Measurements from ENCODE around the gene ERCC1.
"Not testable (repeated sequence)": the region's sequence is repeated elsewhere in the genome, so short reads cannot be mapped to it uniquely, and the experiment has no call there.

The ERCC1 gene

GRCh38 chr19:45455707-45456499, 32.2 kb upstream of the ERCC1 start:
- no peak for DNase-seq (ENCODE audit: low spot score)

DNA sequence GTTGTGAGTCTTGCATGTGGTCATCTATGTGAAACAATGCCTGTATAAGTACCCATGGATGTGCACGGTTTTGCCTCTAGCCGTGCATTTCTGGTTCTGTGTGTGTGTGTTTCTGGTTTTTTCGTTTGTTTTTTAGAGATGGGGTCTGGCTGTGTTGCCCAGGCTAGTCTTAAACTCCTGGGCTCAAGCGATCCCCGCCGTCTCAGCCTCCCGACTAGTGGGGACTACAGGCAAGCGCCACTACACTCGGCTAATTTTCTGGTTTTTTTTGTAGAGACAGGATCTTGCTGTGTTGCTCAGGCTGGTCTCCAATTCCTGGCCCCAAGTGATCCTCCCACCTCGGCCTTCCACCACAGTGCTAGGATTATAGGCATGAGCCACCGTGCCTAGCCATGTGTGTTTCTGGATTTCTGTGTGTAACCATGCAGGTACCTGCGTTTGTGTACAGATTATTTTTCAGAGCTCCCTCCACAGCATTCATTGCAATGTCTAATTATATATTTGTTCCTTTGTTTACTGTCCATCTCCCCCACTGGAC, 28.2 kb upstream of the ERCC1 start:
- DNase-seq (ENCODE audit: low spot score): no peak

GRCh38 chr19:45451131-45451849, 27.6 kb upstream of the ERCC1 start:
- DNase-seq (ENCODE audit: low spot score): no peak

DNA sequence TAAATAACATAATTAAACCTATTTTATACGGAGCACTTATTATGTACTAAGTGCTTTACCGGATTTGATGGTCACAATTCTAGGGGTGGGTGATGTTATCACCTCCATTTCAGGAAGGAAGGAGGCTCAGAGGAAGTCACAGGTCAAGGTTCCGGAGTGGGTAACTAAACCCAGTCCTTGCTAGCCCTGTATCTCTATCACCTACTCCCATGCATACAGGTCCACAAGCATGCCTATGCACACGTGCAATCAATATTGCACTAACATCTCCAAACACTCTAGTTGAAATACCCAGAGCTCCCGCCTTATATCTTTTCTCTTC, 26.3 kb upstream of the ERCC1 start:
- DNase-seq (ENCODE audit: low spot score): no peak

DNA sequence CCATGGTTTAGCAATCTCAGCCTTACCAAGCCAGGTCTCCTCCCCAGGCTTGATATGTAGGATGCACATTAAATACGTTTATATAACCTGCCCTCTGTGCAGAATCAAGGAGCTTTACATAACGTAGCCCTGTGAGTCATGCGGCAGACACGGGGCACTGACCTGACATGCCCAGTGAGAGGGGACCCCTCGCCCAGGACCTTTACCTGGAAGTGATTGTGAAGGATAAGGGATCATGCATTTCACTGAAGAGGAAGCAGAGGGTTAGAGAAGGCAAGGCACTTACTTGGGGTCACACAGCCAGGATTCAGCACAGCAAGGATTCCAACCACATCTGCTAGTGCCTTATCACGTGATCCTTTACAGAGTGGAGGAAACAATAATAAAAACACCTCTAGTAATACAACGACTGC, 25.2 kb upstream of the ERCC1 start:
- no peak for DNase-seq (ENCODE audit: low spot score)

DNA sequence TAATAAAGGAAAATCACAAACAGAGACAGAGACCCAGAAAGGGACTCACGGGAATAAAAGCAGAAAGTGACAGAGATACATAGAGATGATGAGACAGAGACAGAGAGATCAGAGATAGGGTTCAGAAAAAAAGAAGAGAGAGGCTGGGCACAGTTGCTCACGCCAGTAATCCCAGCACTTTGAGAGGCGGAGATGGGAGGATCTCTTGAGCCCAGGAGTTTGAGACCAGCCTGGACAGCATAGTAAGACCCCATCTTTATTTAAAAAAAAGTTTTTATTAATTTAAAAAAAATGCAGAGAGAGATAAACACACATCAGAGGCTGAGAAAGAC, 24.7 kb upstream of the ERCC1 start:
- DNase-seq (ENCODE audit: low spot score): no peak

DNA sequence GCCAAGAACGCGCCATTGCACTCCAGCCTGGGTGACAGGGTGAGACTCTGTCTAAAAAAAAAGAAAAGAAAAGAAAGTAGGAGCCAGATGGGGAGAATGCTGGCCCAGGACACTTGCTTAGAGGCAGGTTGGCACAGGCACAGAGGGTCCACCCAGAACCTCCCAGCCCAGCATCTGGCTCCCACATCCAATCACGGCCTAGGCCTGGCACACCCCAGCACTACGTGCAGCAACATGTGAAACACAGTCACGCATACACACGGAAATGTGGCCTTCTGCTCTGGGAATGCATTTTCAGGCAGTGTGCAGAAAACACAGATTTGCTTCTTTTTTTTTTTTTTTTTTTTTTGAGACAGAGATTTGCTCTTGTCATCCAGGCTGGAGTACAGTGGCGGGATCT, 23.2 kb upstream of the ERCC1 start:
- DNase-seq (ENCODE audit: low spot score): no peak

DNA sequence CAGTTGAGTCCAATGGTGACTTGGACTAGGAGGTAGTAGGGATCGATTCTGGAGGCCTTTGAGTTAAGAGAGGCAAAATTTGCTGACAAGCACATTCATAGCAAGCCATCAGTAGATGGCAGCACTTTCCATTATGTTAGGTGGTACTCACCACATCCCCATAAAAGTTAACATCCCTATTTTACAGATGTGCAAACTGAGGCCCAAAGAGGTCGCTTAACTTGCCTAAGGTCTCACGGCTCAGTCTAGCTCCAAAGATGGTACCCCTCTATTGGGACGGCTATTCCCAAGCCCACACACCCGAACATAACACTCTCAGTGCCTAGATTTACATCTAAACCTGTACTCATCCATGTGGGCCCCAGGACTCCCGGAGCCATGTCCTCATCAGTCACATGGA, 22.6 kb upstream of the ERCC1 start:
- no peak for DNase-seq (ENCODE audit: low spot score)

DNA sequence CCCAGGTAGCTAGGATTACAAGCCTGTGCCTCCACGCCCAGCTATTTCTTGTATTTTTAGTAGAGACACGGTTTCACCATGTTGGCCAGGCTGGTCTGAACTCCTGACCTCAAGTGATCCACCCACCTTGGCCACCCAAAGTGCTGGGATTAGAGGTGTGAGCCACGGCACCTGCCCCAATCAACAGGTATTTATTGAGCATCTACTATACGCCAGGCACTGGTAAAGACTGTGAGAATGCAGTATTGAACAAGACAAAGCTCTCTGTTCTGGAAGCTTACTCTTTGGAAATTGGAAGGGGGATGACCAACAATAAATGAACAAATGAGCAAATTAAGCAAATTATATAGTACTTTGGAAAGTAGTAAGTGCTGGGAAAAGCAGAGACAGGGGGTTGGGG, 21.4 kb upstream of the ERCC1 start:
- DNase-seq (ENCODE audit: low spot score): no peak

DNA sequence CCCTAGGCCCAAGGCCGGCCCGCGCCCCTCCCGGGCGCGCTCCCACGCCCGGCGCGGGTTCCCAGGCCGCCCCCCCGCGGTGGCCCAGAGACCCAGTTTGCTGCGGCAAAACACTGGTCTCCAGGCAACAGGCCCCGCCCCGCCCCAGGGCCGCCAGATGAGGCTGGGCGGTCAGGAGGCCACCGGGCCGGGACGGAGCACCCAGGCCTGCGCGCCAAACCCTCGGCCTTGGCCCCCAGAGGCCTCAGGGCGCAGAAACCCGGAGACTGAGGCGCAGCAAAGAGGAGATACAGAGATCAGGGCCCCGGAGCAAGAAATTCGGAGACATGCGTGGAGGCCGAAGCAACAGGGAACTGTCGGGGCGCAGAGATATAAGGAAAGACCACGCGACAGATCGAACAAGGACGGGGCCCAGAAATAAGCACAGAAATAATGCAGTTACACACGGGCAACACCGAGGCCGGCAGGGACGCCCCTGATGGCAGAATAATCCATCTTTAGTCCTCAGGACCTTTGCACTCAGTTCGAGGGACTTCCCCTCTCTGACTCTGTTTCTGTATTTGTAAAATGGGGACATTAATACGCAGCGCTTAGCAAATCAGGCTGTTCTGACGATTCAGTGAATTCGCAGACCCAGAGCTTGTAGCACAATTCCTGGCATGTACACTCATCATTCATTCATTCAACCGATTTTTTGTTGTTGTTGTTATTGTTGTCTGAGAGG, 20.8 kb upstream of the ERCC1 start:
- peak; percentile 88 for DNase-seq (ENCODE audit: low spot score)

DNA sequence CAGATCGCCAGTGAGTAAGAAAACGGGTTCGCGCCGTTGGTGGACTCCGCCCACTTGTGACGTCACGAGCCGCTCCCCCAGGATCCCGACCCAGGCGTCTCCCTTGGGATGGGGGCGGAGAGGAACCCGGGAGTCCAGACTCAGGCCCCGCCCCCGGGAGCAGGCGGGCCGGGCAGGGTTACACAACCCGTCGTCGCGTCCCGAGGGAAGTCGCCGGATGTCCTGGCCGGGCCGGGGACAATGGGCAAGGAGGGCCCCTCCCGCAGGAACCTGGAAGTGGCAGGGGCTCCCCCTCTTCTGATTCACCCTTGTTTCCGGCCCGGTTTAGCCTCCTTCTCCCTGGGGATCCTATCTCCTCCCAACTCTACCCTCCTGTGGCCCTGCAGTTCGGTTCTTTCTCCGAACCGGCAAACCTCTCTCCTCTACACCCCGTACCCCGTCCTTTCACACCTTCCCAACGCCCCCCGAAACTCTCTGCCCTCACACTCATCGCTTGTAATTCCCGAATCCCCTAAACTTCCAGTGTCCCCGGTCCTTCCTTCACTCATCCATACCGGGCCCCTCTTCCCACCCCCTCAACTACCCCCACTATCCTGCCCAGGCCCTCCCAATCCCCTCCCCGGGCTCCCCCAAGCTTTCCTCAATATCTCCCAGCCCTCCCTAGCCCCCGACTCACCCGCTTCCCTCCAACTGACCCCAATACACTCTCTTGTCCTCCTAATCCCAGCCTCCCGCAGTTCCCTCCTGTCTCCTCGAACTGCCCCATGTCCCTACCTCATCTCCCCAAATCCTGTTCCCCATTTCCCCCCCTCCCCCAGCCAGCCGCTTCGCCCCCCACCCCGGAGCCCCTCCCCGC, 20.0 kb upstream of the ERCC1 start:
- DNase-seq (ENCODE audit: low spot score): peak; percentile 72

DNA sequence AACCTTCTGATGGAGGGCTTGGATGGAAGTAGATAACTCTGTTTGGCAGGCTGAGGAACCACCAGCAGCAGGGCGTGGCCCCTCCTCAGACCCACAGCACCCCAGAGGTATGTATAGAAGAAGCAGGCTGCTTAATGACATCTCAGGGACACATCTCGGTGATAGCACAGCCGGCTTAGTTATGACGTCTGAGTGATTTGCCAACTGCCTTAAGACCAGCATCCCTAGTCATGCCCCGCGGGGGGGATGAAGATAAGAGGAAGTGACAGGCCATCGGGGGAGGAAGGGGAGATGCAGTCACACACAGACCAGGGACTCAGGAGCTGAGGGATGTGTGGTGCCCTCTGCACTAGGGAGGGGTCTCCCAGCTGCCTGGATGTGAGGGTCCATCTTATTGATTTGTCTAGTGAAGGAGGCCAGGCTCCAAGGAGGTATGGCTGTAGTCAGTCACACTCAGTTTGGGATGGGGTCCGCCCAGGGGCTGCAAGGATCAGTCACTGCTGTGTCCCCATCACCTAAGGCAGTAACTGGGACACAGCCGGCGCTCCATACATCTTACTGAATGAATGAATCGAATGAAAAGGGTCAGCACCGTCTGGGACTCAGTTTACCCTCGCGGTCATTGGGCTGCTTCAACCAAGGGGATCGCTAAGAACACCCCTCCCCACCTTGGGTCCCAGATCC, 19.2 kb upstream of the ERCC1 start:
- DNase-seq (ENCODE audit: low spot score): no peak

GRCh38 chr19:45442408-45442777, 18.7 kb upstream of the ERCC1 start:
- DNase-seq (ENCODE audit: low spot score): no peak

- no peak for DNase-seq (ENCODE audit: low spot score)
Observed at GRCh38 chr19:45440873-45441654, 17.3 kb upstream of the ERCC1 start.

DNA sequence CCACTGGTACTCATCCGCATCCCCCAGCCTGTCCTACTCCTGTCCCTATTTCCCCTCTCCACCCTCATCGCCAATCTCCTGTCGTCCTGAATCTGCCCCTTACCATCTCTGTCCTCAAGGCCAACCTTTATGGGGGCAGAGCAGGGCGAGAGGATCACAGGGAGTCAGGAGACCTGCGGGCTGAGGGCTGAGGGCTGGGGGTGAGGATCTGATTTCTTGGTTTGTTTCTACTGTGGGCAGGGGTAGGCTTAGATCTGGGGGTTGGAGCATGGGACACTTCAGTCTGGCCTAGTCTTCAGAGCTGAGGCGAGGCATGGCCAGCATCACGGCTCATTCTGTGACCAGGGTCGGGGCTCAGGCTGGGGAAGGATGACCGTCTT, 16.5 kb upstream of the ERCC1 start:
- DNase-seq (ENCODE audit: low spot score): no peak

- DNase-seq (ENCODE audit: low spot score): peak; percentile 72
Observed at GRCh38 chr19:45439569-45440258, 16.0 kb upstream of the ERCC1 start.

- DNase-seq (ENCODE audit: low spot score): no peak
Observed at GRCh38 chr19:45439190-45439568, 15.5 kb upstream of the ERCC1 start.

DNA sequence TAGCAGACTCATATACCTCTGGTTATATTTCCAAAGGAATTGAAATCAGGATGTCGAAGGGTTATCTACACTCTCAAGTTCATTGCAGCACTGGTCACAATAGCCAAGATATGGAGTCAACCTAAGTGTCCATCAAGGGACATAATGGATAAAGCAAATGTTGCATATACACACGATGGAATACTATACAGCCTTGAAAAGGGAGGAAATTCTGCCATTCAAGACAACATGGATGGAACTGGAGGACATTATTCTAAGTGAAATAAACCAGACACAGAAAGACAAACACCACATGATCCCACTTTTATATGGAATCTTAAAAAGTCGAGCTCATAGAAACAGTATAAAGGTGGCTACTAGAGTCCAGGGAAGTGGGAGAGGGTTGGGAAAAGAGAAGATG, 13.6 kb upstream of the ERCC1 start:
- DNase-seq (ENCODE audit: low spot score): no peak

- not testable (repeated sequence) for DNase-seq (ENCODE audit: low spot score)
Observed at GRCh38 chr19:45432543-45432942, 8.8 kb upstream of the ERCC1 start.

GRCh38 chr19:45431008-45431407, 7.3 kb upstream of the ERCC1 start:
- DNase-seq (ENCODE audit: low spot score): not testable (repeated sequence)

All from globus pallidus (tissue), 1 donor.